GM12878 (cell line): ENCODE measurements around the gene AEBP1. TPM values are rescaled to one million over a fixed set of nuclear protein-coding genes. Genes with fewer than 3 reads are reported as not detected.

Experiments
- ASH2L ChIP-seq: fragments of 300-600, 200-600 bp; sonication (generic); IDR thresholded peaks from 2 replicates; pipeline ENCODE4 v1.6.1; 2017; ENCODE audit warnings: low read depth, mild to moderate bottlenecking, borderline replicate concordance
- BACH1 ChIP-seq: fragments of 450-650 bp; IDR thresholded peaks from 2 replicates; pipeline ENCODE4 v1.6.1; 2017; ENCODE audit warnings: mild to moderate bottlenecking, borderline replicate concordance
- BHLHE40 ChIP-seq, 2 experiments: fragments of 450-650 bp in 1 of 2; IDR thresholded peaks; 2 replicates each; pipeline ENCODE4 v1.6.1; 2011 to 2017; ENCODE audit warnings: low read depth in 2 of 2, borderline replicate concordance in 1 of 2, improper control_type of control experiment in 1 of 2, low read length in 1 of 2, mild to moderate bottlenecking in 1 of 2
- CEBPZ ChIP-seq: fragments of 150-350 bp; IDR thresholded peaks from 2 replicates; pipeline ENCODE4 v1.6.1; 2016; ENCODE audit warnings: low read depth, low read length
- HDGF ChIP-seq: fragments of 450-650 bp; IDR thresholded peaks from 2 replicates; pipeline ENCODE4 v1.6.1; 2016; ENCODE audit warnings: antibody characterized with exemption
- NR2C1 ChIP-seq: fragments of 450-650 bp; IDR thresholded peaks from 2 replicates; pipeline ENCODE4 v1.6.1; 2017; ENCODE audit warnings: antibody characterized with exemption, mild to moderate bottlenecking, moderate library complexity
- NR2F1 ChIP-seq: fragments of 450-650 bp; conservative IDR thresholded peaks from 2 replicates; pipeline ENCODE4 v1.6.1; 2017; ENCODE audit warnings: mild to moderate bottlenecking
- RB1 ChIP-seq: fragments of 450-650 bp; formaldehyde crosslinking; IDR thresholded peaks from 2 replicates; pipeline ENCODE4 v1.6.1; 2017; ENCODE audit warnings: mild to moderate bottlenecking, borderline replicate concordance
- RELB ChIP-seq: fragments of 450-650 bp; IDR thresholded peaks from 2 replicates; pipeline ENCODE4 v1.6.1; 2017; ENCODE audit warnings: low read depth, mild to moderate bottlenecking, moderate library complexity
- SP1 ChIP-seq: IDR thresholded peaks from one replicate; pipeline ENCODE4 v1.6.1; 2011; ENCODE audit warnings: low read depth, low read length
- STAT3 ChIP-seq: IDR thresholded peaks from 2 replicates; pipeline ENCODE4 v1.6.1; 2011; ENCODE audit warnings: low read depth, low read length, improper control_type of control experiment
- ZBTB40 ChIP-seq: fragments of 450-650 bp; IDR thresholded peaks from 2 replicates; pipeline ENCODE4 v1.6.1; 2016; ENCODE audit warnings: mild to moderate bottlenecking, moderate library complexity, borderline replicate concordance
- ZNF24 ChIP-seq: fragments of 450-650 bp; IDR thresholded peaks from 2 replicates; pipeline ENCODE4 v1.6.1; 2017; ENCODE audit warnings: antibody characterized with exemption, mild to moderate bottlenecking
- ZNF687 ChIP-seq: fragments of 450-650 bp; IDR thresholded peaks from 2 replicates; pipeline ENCODE4 v1.6.1; 2017; ENCODE audit warnings: mild to moderate bottlenecking, moderate library complexity
- polyA plus RNA-seq, 11 experiments: library from polyadenylated mRNA; depleted of rRNA in 4 of 11; unstranded in 6 of 11; stranded (reverse) in 5 of 11; fragments of >200 nt; fragmentation: Nextera tagmentation in 4 of 11; fragmentation: Illumina TruSeq in 1 of 11; extraction: Ambion mirVana in 4 of 11; extraction: Trizol in 1 of 11; gene quantifications; 1 replicate in 1 of 11; 2 replicates in 10 of 11; pipeline versions ENCODE4 v1.2.1 to v1.2.3, GENCODE V29; 2011 to 2016; ENCODE audit warnings: inconsistent platforms in 2 of 11, missing spikeins in 2 of 11, low read depth in 1 of 11
- total RNA-seq, 4 experiments: library from RNA; depleted of rRNA in 3 of 4; stranded (reverse); fragments of >200 nt in 3 of 4; fragmentation: Illumina TruSeq in 1 of 4; extraction: Trizol in 1 of 4; gene quantifications; 2 replicates each; pipeline versions ENCODE4 v1.2.1 to v1.2.3, GENCODE V29; 2013 to 2021

AEBP1 gene
- total and polyA plus RNA-seq, 10 of the 15 experiments (the other 5 are each of a cell fraction or from before 2014, with no cell fraction given), result 0.06 to 0.23 (median 0.11) TPM; not detected in 5

- TF ChIP-seq ZBTB40 (peak; percentile 21; the same call in 1 of the 2 replicates), BACH1 (peak; percentile 85; the same call in 1 of the 2 replicates), BHLHE40 (IDR thresholded peaks at IDR 0.05; ENCODE audit: borderline replicate concordance in 1 of 2, low read depth in 2 of 2, low read length in 1 of 2) (peak in 1 of 2 experiments; percentile 73; a peak in 2 of 4 replicates), ZNF24 (no peak), ASH2L (no peak), NR2F1 (0 out of 2 replicates have a peak, but pooled peaks have one; percentile 21), RB1 (0 out of 2 replicates have a peak, but pooled peaks have one; percentile 41), ZNF687 (no peak), HDGF (0 out of 2 replicates have a peak, but pooled peaks have one; percentile 24), SP1 (peak; percentile 95), NR2C1 (no peak), STAT3 (no peak), RELB (0 out of 2 replicates have a peak, but pooled peaks have one; percentile 17), CEBPZ (peak; percentile 71)
Observed at GRCh38 chr7:44082541-44083207, 21.5 kb upstream of the AEBP1 start (continued).
